Panc1 (cell line): Measurements from ENCODE around the gene GAD1. TPM values are rescaled to one million over a fixed set of nuclear protein-coding genes. Genes with fewer than 3 reads are reported as not detected.

Experiments used
- ATAC-seq: fragments of 200-7000 bp; cut with Tn5 transposase; 2 replicates; pipeline ENCODE4 v1.9.1; 2020; ENCODE audit warnings: mild to moderate bottlenecking, moderate library complexity
- BruUV-seq: library from RNA; stranded (reverse); fragments of 400-500 nt; replicated peaks from 2 replicates; lab custom pipeline; 2021; lab: Mats Ljungman, UMichigan
- CTCF ChIA-PET: fragments of 300-600 bp; sonication (Branson Sonifier 250); formaldehyde crosslinking; loops from one replicate; lab custom pipeline; 2022; ENCODE audit warnings: antibody characterized with exemption; lab: Charles Lee
- POLR2A ChIA-PET: fragments of 300-600 bp; sonication (Branson Sonifier 250); formaldehyde crosslinking; loops from one replicate; lab custom pipeline; 2022; ENCODE audit warnings: antibody characterized with exemption; lab: Charles Lee
- DNase-seq: peaks from one replicate; pipeline ENCODE4 v3.0.0-alpha.2; 2010; ENCODE audit warnings: low read depth, low spot score
- H3K27ac ChIP-seq: 2 replicates; pipeline ENCODE4 v1.5.1; 2011; ENCODE audit warnings: mild to moderate bottlenecking, low read length, inconsistent platforms
- H3K27me3 ChIP-seq: fragments of 200-500 bp; sonication (Bioruptor generic); 2 replicates; pipeline ENCODE4 v1.6.0; 2014; ENCODE audit warnings: low read length, inconsistent platforms; ENCODE audit not compliant: control insufficient read depth, insufficient read depth
- H3K36me3 ChIP-seq: fragments of 200-500 bp; sonication (Bioruptor generic); 2 replicates; pipeline ENCODE4 v1.5.1; 2014; ENCODE audit warnings: inconsistent platforms, mild to moderate bottlenecking, low read length, moderate library complexity; ENCODE audit not compliant: control insufficient read depth, insufficient read depth
- H3K4me1 ChIP-seq: 2 replicates; pipeline ENCODE4 v1.5.1; 2011; ENCODE audit warnings: inconsistent platforms, mild to moderate bottlenecking, low read length, moderate library complexity; ENCODE audit not compliant: control insufficient read depth, insufficient read depth
- H3K4me3 ChIP-seq, 2 experiments: 2 replicates each; pipeline ENCODE4 v1.5.1; 2011 to 2012; ENCODE audit warnings: low read depth in 2 of 2, low read length in 2 of 2, mild to moderate bottlenecking in 2 of 2, inconsistent platforms in 1 of 2, moderate library complexity in 1 of 2
- H3K9me3 ChIP-seq: fragments of 200-500 bp; sonication (Bioruptor generic); 2 replicates; pipeline ENCODE4 v1.5.1; 2014; ENCODE audit warnings: low read depth, mild to moderate bottlenecking, inconsistent platforms, low read length, moderate library complexity; ENCODE audit not compliant: control insufficient read depth, insufficient read depth
- CTCF ChIP-seq: fragments of 450-650 bp; IDR thresholded peaks from 2 replicates; pipeline ENCODE4 v1.5.1; 2017; ENCODE audit warnings: mild to moderate bottlenecking
- POLR2AphosphoS5 ChIP-seq: IDR thresholded peaks from 2 replicates; pipeline ENCODE4 v1.6.1; 2012; ENCODE audit warnings: mild to moderate bottlenecking, low read depth, low read length, moderate library complexity
- REST ChIP-seq, 2 experiments: IDR thresholded peaks; 2 replicates each; pipeline ENCODE4 v1.6.1; 2011 to 2012; ENCODE audit warnings: low read depth in 2 of 2, control low read depth in 1 of 2, low read length in 1 of 2, mild to moderate bottlenecking in 1 of 2, moderate library complexity in 1 of 2; ENCODE audit not compliant: insufficient read depth in 1 of 2
- SIN3A ChIP-seq: IDR thresholded peaks from 2 replicates; pipeline ENCODE4 v1.6.1; 2012; ENCODE audit warnings: low read depth, mild to moderate bottlenecking, low read length, moderate library complexity, borderline replicate concordance; ENCODE audit not compliant: insufficient read depth
- TCF7L2 ChIP-seq: IDR thresholded peaks from 2 replicates; pipeline ENCODE4 v1.6.1; 2011; ENCODE audit warnings: mild to moderate bottlenecking, low read depth, low read length, inconsistent platforms
- in situ Hi-C: cut with HindIII; loops from 2 replicates; pipeline ENCODE4 v1.10.0; 2016; ENCODE audit warnings: low sequenced_read_pairs, low pct_unique_long_range_greater_than_20kb
- intact Hi-C: fragments of 100-400 bp; cut with micrococcal nuclease; formaldehyde crosslinking; loops from one replicate; pipeline ENCODE4 v1.10.0; 2022; ENCODE audit not compliant: unreplicated experiment
- total RNA-seq: library from RNA; stranded (reverse); gene quantifications from one replicate; pipeline ENCODE4 v1.2.1, GENCODE V29; 2021; ENCODE audit not compliant: unreplicated experiment

GAD1 gene
- total RNA-seq, 1 experiment from 2014 or later: 12.5 TPM

- POLR2A ChIA-PET: no interaction called here
Measured at GRCh38 chr2:170824526-170825015, 7.9 kb downstream of the GAD1 start.

GRCh38 chr2:170827841-170828532 is 11.3 kb downstream of the GAD1 start:
- Histone ChIP-seq H3K27me3 (no peaks in the 10 kb centered on the region), H3K4me3 (no peak overlapping the region), H3K36me3 (no peaks in the 10 kb centered on the region), H3K27ac (no peak overlapping the region), H3K4me1 (no peaks in the 10 kb centered on the region), H3K9me3 (no peaks in the 10 kb centered on the region)
- TF ChIP-seq SIN3A (no peak), TCF7L2 (no peak), POLR2AphosphoS5 (no peak), CTCF (no peak), REST (IDR thresholded peaks at IDR 0.05; ENCODE audit: insufficient read depth in 1 of 2, low read depth in 2 of 2, low read length in 1 of 2) (no peak)
- BruUV-seq: no TSS peak
- POLR2A ChIA-PET: no interaction called here
- in situ Hi-C loops (no loop called here), intact Hi-C loops (no loop called here)
- ATAC-seq (no peak), DNase-seq (no peak)
- CTCF ChIA-PET: no interaction called here

More at GRCh38 chr2:170824526-170825015, 7.9 kb downstream of the GAD1 start:
- Histone ChIP-seq H3K36me3 (no peaks in the 10 kb centered on the region), H3K4me1 (peaks cover 4% of the 10 kb centered on the region; the same call in 1 of the 2 replicates), H3K4me3 (no peak overlapping the region), H3K27ac (no peak overlapping the region), H3K27me3 (no peaks in the 10 kb centered on the region), H3K9me3 (no peaks in the 10 kb centered on the region)
- BruUV-seq: no TSS peak
- intact Hi-C loops (no loop called here), in situ Hi-C loops (no loop called here)
- ATAC-seq (no peak), DNase-seq (no peak)
- no peak for TF ChIP-seq CTCF
- TF ChIP-seq TCF7L2: no peak
- no peak for TF ChIP-seq SIN3A
- TF ChIP-seq POLR2AphosphoS5: no peak
- CTCF ChIA-PET: interaction anchor here (0.6 to 0.7 kb wide), 3 partner anchors 18 to 455 kb away, joined by 3 to 6 read pairs (median 4); no protein-coding TSS in a partner anchor
